Measurements from ENCODE around the gene TEPSIN.

Gene TEPSIN

GRCh38 chr17:81234506-81234855, 4.4 kb downstream of the TEPSIN start:
- H3K27ac ChIP-seq: no peak overlapping the region
- TF ChIP-seq, protein P1, sequence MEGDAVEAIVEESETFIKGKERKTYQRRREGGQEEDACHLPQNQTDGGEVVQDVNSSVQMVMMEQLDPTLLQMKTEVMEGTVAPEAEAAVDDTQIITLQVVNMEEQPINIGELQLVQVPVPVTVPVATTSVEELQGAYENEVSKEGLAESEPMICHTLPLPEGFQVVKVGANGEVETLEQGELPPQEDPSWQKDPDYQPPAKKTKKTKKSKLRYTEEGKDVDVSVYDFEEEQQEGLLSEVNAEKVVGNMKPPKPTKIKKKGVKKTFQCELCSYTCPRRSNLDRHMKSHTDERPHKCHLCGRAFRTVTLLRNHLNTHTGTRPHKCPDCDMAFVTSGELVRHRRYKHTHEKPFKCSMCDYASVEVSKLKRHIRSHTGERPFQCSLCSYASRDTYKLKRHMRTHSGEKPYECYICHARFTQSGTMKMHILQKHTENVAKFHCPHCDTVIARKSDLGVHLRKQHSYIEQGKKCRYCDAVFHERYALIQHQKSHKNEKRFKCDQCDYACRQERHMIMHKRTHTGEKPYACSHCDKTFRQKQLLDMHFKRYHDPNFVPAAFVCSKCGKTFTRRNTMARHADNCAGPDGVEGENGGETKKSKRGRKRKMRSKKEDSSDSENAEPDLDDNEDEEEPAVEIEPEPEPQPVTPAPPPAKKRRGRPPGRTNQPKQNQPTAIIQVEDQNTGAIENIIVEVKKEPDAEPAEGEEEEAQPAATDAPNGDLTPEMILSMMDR (conservative IDR thresholded peaks at IDR 0.05): no peak
- no peak for TF ChIP-seq ZFX (IDR thresholded peaks at IDR 0.05)

DNA sequence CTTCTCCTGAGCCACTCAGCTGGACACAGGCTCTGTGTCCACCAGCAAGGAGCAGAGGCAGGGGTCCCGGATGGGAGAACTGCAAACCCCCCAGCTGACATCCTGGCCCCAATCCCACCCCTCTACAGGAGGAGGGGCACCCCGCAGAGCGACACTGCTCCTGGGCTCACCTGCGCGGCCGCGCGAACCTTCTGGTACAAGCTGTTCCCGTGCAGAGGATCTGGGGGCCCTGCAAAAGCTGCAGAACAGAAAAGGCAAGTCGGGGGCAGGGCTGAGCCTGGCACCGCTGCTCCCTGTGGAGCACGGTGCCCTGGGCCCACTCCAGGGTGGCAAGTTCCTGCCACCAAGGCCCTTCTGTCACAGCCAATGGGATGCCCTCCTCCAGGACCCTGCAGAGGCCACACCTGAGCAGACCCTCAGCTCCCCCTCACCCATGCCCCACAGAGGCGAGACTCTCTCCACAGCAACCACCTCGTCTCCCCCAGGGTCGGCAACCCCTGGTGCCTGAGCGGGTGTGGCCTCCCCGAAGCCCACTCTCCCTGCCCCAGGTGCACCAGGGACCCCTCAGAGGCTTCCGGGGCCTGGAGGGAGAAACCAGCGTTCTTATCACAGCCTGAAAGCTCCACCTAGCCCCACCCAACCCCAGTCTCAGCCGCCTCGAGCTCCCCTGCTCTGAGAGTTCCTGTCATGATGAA, 4.9 kb downstream of the TEPSIN start:
- TF ChIP-seq, protein P1 (conservative IDR thresholded peaks at IDR 0.05): no peak
- no peak for TF ChIP-seq ZFX (IDR thresholded peaks at IDR 0.05)
- no peak overlapping the region for H3K27ac ChIP-seq

DNA sequence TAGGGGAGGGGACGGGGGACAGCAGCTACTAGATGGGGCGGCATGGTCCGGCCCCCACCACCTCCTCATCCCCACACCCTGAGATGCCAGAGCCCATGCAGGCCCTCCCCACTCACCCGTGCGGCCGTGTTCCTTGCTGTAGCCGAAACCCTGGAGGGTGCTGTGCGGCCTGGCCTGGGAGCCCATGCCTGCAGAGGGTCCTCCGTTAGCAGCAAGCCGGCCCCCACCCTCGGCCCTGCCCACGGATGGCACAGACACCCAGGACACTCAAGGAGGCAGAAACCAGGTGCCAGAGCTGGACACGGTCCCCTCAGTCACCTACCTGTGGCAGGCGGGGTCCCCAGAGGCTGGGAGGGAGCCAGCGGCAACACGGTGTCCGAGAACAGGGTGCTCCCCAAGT, 5.5 kb downstream of the TEPSIN start:
- no peak for TF ChIP-seq ZFX (IDR thresholded peaks at IDR 0.05)
- TF ChIP-seq, protein P1 (conservative IDR thresholded peaks at IDR 0.05): no peak
- no peak overlapping the region for H3K27ac ChIP-seq

DNA sequence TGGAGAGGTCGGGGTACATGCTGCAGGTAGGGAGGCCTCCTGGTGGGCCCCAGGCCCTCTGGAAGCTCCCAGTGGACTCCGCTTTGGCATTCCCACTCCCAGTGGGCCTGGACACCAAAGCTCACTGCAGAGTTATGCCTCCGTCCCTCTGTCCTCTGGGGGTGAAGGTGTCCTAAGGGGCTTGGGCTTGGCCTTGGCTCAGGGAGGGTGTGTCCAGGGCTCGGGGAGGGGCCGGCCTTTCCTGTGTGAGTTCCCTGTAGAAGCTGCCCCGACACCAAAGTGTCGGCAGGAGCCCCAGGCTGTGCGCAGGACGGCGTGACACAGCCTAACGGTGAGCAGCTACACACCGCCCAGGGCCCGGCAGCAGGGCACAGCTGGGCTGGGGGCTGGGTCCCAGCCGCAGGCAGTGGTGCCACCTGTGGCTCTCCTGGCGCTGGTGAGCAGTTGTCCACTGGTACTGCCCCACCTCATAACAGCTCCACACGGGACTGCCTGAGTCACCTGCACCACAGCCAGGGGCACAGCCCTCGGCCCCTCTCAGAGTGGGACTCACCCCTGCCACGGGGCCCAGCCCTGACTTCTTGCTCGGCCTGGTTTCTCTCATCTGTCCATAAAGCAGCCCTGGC, 6.1 kb downstream of the TEPSIN start:
- TF ChIP-seq, protein P1 (conservative IDR thresholded peaks at IDR 0.05): no peak
- TF ChIP-seq ZFX (IDR thresholded peaks at IDR 0.05): no peak
- H3K27ac ChIP-seq: no peak overlapping the region

GRCh38 chr17:81231766-81232581, 6.9 kb downstream of the TEPSIN start:
- no peak overlapping the region for H3K27ac ChIP-seq
- TF ChIP-seq ZFX (IDR thresholded peaks at IDR 0.05): no peak
- TF ChIP-seq, protein P1 (conservative IDR thresholded peaks at IDR 0.05): no peak

GRCh38 chr17:81231121-81231645, 7.7 kb downstream of the TEPSIN start:
- TF ChIP-seq, protein P1 (conservative IDR thresholded peaks at IDR 0.05): no peak
- TF ChIP-seq ZFX (IDR thresholded peaks at IDR 0.05): no peak
- no peak overlapping the region for H3K27ac ChIP-seq

Measured in C4-2B (cell line).